Spleen (tissue), 11 donors: ENCODE measurements around the gene MAIP1. TPM values are rescaled to one million over a fixed set of nuclear protein-coding genes. Genes with fewer than 3 reads are reported as not detected.
A peak's percentile ranks its signal among the peaks of the same experiment; 100 is the strongest.

Source experiments
- DNase-seq: peaks from one replicate; pipeline ENCODE4 v3.0.0-alpha.2; 2020
- H3K27ac ChIP-seq, 8 donors: fragments of 200-600 bp; sonication (generic) in 7 of 8; 1 replicate in 4 of 8; 2 replicates in 4 of 8; pipeline versions ENCODE4 v1.5.0 to v1.8.0; 2016 to 2021; ENCODE audit warnings: inconsistent platforms in 4 of 8, mild to moderate bottlenecking in 4 of 8, moderate library complexity in 1 of 8
- H3K27me3 ChIP-seq, 7 donors: fragments of 200-600 bp; sonication (generic) in 6 of 7; replicated peaks in 1 of 7; 1 replicate in 4 of 7; 2 replicates in 3 of 7; pipeline versions ENCODE4 v1.5.0 to v1.8.0; 2016 to 2021; ENCODE audit warnings: inconsistent platforms in 3 of 7, mild to moderate bottlenecking in 1 of 7
- H3K36me3 ChIP-seq, 6 donors: fragments of 200-600 bp; sonication (generic) in 5 of 6; 1 replicate in 4 of 6; 2 replicates in 2 of 6; pipeline versions ENCODE4 v1.5.0 to v1.8.0; 2016 to 2021; ENCODE audit warnings: inconsistent platforms in 2 of 6
- H3K4me1 ChIP-seq, 6 donors: fragments of 200-600 bp; sonication (generic) in 5 of 6; 1 replicate in 3 of 6; 2 replicates in 3 of 6; pipeline versions ENCODE4 v1.5.0 to v1.8.0; 2016 to 2021; ENCODE audit warnings: inconsistent platforms in 3 of 6
- H3K4me3 ChIP-seq, 8 donors: fragments of 200-600 bp; sonication (generic) in 7 of 8; 1 replicate in 4 of 8; 2 replicates in 4 of 8; pipeline versions ENCODE4 v1.5.0 to v1.8.0; 2016 to 2021; ENCODE audit warnings: inconsistent platforms in 4 of 8, mild to moderate bottlenecking in 4 of 8, moderate library complexity in 2 of 8
- H3K9me3 ChIP-seq, 8 donors: fragments of 200-600 bp; sonication (generic) in 7 of 8; 1 replicate in 4 of 8; 2 replicates in 4 of 8; pipeline versions ENCODE4 v1.5.0 to v1.8.0; 2016 to 2021; ENCODE audit warnings: inconsistent platforms in 4 of 8
- POLR2A ChIP-seq, 3 donors: fragments of 450-650 bp; IDR thresholded peaks; one replicate each; pipeline ENCODE4 v1.5.1; 2017; ENCODE audit warnings: antibody characterized with exemption in 3 of 3, mild to moderate bottlenecking in 1 of 3
- POLR2AphosphoS5 ChIP-seq, 3 donors: sonication (generic); formaldehyde crosslinking; IDR thresholded peaks; one replicate each; pipeline ENCODE4 v1.5.1; 2017; ENCODE audit warnings: antibody characterized with exemption in 3 of 3
- WGBS, 5 donors: extraction: QIAGEN DNeasy Blood & Tissue Kit in 3 of 5; methylation state at CpG; one replicate each; pipeline versions ENCODE4 v1.1.5 to v1.1.7; 2013 to 2018; 5-methylcytosine and 5-hydroxymethylcytosine counted together
- intact Hi-C: fragments of 100-400 bp; cut with DNase I; formaldehyde crosslinking; loops from one replicate; pipeline ENCODE4 v1.15.0; 2023; ENCODE audit warnings: low total_unique reads
- polyA plus RNA-seq, 3 donors: library from polyadenylated mRNA; stranded (reverse); fragments of 200-250 nt; gene quantifications; one replicate each; pipeline ENCODE4 v1.2.1, GENCODE V29; 2013
- total RNA-seq, 7 donors: library from RNA; depleted of rRNA in 3 of 7; stranded (reverse); fragments of >200 nt in 3 of 7; fragmentation: NEBNext Ultra II Directional in 4 of 7; extraction: Animal tissue kit (Norgen Biotek cat#: 25700) in 4 of 7; gene quantifications; one replicate each; pipeline versions ENCODE4 v1.1.0 to v1.2.1, GENCODE V29; 2016 to 2021
- TF ChIP-seq, protein P1 (sequence below), 11 experiments: fragments of 200-600 bp in 7 of 11; fragments of 450-650 bp in 4 of 11; sonication (generic) in 4 of 11; IDR thresholded peaks in 8 of 11; conservative IDR thresholded peaks in 3 of 11; 1 replicate in 7 of 11; 2 replicates in 4 of 11; pipeline versions ENCODE4 v1.4.0 to v1.8.0; 2016 to 2021; ENCODE audit warnings: antibody characterized with exemption in 11 of 11, inconsistent platforms in 4 of 11, mild to moderate bottlenecking in 1 of 11
- donor health status: healthy with polysubstance abuse.
- donor health status: DM: no; HTN: no; CAD: no; lungs with moderate emphysema.
- donor health status: DM: no; HTN: no; CAD: no.
- donor health status: Bipolar disorder and iron deficiency.
- donor health status: healthy.
- donor health status: DM: no; HTN: no; CAD: no.
- donor health status: DM: yes; HTN: yes; CAD: no.

The MAIP1 gene
- total and polyA plus RNA-seq, 10 donors = 8.1 to 24.8 (median 12.0) TPM

DNA sequence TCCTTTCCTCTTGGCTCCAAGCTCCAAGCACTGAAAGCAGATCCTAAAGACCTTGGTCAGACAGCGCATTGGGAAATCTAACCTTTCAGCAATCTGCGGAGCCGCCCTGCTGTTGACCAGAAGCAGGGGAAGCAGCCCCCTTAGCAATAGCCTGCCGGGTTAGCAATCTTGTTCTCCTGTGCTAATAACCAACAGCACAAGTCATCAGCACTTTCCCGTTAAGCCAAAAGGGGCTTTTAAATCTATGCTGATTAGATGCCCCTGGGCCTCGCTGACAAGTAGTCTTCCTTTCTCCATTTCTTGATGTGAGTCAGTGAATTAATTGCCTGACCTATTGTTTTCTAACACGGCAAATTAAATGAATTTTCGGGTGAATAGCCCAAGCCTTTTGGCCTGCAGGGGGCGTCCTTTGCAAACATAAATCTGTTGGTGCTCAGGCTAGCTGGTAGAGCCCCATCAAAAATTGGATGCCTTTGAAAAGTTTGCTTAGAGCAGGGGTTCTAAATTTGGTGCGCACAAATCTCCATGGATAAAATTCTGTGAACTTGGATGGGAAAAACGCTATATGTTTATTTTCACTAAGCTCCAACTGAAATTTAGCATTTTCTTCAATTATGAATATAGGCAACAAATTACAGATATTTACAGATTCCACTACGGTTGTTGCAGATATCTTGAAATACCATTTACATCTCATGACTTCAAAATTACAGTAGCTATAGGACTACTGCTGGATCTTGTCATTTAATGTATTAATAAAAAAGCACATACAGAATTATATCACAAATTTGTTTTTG is 24.6 kb downstream of the MAIP1 start:
- peak; percentile 92 for DNase-seq
- peak overlapping the region in 5 of 8 donors; percentile 37 to 64 (median 41) for H3K27ac ChIP-seq
- 17 to 19% (median 19%) methylated on average over 12 of the region's 12 CpGs for WGBS, 5 donors
- H3K9me3 ChIP-seq = peaks cover 0 to 5% (median 0%) of the 10 kb centered on the region in 8 donors
- intact Hi-C loops = loop anchor here (5.0 to 10.0 kb wide), 3 partner anchors 325 to 725 kb away; partner anchors contain the start of gene SPATS2L
- peaks cover 0 to 25% (median 8%) of the 10 kb centered on the region in 6 donors for H3K4me1 ChIP-seq
- peak overlapping the region in 2 of 8 donors; percentile 17 to 31 for H3K4me3 ChIP-seq
- no peaks in the 10 kb centered on the region for H3K27me3 ChIP-seq
- H3K36me3 ChIP-seq = no peaks in the 10 kb centered on the region
- TF ChIP-seq, protein P1, sequence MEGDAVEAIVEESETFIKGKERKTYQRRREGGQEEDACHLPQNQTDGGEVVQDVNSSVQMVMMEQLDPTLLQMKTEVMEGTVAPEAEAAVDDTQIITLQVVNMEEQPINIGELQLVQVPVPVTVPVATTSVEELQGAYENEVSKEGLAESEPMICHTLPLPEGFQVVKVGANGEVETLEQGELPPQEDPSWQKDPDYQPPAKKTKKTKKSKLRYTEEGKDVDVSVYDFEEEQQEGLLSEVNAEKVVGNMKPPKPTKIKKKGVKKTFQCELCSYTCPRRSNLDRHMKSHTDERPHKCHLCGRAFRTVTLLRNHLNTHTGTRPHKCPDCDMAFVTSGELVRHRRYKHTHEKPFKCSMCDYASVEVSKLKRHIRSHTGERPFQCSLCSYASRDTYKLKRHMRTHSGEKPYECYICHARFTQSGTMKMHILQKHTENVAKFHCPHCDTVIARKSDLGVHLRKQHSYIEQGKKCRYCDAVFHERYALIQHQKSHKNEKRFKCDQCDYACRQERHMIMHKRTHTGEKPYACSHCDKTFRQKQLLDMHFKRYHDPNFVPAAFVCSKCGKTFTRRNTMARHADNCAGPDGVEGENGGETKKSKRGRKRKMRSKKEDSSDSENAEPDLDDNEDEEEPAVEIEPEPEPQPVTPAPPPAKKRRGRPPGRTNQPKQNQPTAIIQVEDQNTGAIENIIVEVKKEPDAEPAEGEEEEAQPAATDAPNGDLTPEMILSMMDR (IDR thresholded peaks at IDR 0.05 in 8 of 11, conservative IDR thresholded peaks at IDR 0.05 in 3 of 11) = peak; percentile 53 to 88 (median 82)
- TF ChIP-seq POLR2AphosphoS5 (IDR thresholded peaks at IDR 0.05) = no peak

DNA sequence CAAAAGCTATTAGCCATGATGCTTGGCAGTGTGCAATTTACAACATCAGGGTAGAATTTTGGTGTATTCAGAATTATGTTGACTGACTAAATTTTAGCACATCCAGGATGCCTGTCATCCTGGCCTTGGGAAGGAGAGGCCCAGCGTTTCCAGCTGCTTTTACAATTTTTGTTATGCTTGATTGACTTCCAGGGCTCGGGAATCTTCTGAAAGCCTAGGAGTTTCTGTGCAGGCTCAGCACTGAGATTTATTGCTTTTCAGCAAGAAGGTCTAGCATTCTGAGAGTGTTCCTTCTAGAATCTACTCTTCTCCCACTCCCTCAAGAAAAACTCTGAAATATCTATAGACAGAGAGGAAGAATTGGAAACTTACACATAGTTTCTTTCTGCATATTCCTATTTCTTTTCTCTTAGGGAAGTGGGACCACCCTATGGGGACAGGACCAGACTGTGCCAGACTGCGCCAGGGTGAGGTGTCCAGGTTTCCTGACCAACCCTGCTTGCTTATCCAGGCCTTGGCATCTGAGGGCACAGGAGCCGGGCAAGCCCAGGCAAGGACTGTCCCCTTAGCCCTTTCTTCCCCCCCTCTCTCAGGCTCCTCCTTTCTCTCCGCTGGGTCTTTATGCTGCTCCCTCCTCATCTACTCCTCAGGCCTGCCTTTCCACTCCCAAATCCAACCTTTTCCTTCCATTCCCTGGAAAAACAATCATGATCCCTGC is 26.9 kb downstream of the MAIP1 start:
- intact Hi-C loops = loop anchor here (10.0 kb wide), 1 partner anchor 323 kb away; the partner anchor contains the start of gene SPATS2L
- Histone ChIP-seq H3K9me3 (no peaks in the 10 kb centered on the region), H3K4me3 (no peak overlapping the region), H3K4me1 (peaks cover 0 to 33% (median 8%) of the 10 kb centered on the region in 6 donors), H3K27ac (no peak overlapping the region), H3K27me3 (no peaks in the 10 kb centered on the region), H3K36me3 (no peaks in the 10 kb centered on the region)
- 82 to 93% (median 86%) methylated on average over 5 of the region's 5 CpGs for WGBS, 5 donors
- DNase-seq = no peak
- TF ChIP-seq, protein P1 (IDR thresholded peaks at IDR 0.05 in 8 of 11, conservative IDR thresholded peaks at IDR 0.05 in 3 of 11) = no peak
- TF ChIP-seq POLR2A (IDR thresholded peaks at IDR 0.05) (no peak), POLR2AphosphoS5 (IDR thresholded peaks at IDR 0.05) (no peak)

GRCh38 chr2:199983534-199983933 is 28.2 kb downstream of the MAIP1 start:
- Histone ChIP-seq H3K4me3 (no peak overlapping the region), H3K27ac (no peak overlapping the region)
- WGBS, 5 donors = 73 to 82% (median 81%) methylated on average over 1 of the region's 1 CpG

More at GRCh38 chr2:199983534-199983933, 28.2 kb downstream of the MAIP1 start:
- peaks cover 0 to 24% (median 8%) of the 10 kb centered on the region in 6 donors for H3K4me1 ChIP-seq
- H3K9me3 ChIP-seq = no peaks in the 10 kb centered on the region
- intact Hi-C loops = loop anchor here (10.0 kb wide), 1 partner anchor 321 kb away; the partner anchor contains the start of gene SPATS2L
- H3K27me3 ChIP-seq = no peaks in the 10 kb centered on the region
- H3K36me3 ChIP-seq = no peaks in the 10 kb centered on the region
- no peak for DNase-seq
- TF ChIP-seq POLR2AphosphoS5 (IDR thresholded peaks at IDR 0.05) (no peak), POLR2A (IDR thresholded peaks at IDR 0.05) (no peak)
- TF ChIP-seq, protein P1 (IDR thresholded peaks at IDR 0.05 in 8 of 11, conservative IDR thresholded peaks at IDR 0.05 in 3 of 11) = no peak
